ENCODE data around the gene ANAPC7.
"Not testable (repeated sequence)": the region's sequence is repeated elsewhere in the genome, so short reads cannot be mapped to it uniquely, and the experiment has no call there.

Gene ANAPC7

DNA sequence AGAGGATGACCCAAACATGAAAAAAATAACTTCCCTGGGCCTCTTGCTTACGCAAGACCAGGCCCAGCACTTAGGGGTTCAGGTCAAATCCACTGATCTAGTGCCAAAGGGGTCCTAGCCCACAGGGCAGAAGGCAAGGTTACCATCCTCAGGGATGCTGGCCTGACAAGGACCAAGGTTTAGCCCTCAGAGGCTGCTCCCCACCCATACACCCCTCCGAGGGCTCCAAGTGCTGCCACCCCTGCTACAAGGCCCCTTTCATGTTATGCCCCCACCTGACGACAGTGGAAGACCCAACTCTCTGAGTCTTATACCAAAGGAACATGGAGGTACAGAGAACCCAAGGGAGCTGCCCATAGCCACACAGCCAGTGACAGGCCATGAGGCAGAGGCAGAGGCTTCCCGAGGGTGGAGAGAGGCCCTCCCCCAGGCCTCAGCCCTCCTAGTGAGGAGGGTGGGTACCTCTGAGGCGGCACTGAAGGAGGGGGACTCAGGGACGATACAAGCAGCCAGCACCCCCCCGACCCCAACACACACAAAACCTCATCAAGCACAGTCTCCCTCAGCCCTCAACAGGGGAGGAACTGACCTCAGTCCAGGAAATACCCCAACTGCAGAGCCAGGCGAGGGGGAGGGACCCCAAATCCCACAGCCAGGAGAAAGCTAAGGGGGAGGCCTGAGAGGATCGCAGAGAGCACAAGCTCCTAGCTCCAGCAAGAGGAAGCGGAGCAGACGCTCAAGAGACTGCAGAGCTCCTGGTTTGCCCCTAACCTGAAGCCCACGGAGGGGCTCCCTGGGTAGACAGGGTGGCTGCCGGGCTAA, 37.0 kb downstream of the ANAPC7 start:
- Mint-ChIP-seq H3K27me3 (ENCODE audit: low read depth) (no peaks in the 10 kb centered on the region), H3K36me3 (ENCODE audit: low read depth) (no peaks in the 10 kb centered on the region), H3K27ac (no peak overlapping the region), H3K9me3 (no peaks in the 10 kb centered on the region), H3K4me3 (no peak overlapping the region), H3K4me1 (ENCODE audit: low read depth) (no peaks in the 10 kb centered on the region)

DNA sequence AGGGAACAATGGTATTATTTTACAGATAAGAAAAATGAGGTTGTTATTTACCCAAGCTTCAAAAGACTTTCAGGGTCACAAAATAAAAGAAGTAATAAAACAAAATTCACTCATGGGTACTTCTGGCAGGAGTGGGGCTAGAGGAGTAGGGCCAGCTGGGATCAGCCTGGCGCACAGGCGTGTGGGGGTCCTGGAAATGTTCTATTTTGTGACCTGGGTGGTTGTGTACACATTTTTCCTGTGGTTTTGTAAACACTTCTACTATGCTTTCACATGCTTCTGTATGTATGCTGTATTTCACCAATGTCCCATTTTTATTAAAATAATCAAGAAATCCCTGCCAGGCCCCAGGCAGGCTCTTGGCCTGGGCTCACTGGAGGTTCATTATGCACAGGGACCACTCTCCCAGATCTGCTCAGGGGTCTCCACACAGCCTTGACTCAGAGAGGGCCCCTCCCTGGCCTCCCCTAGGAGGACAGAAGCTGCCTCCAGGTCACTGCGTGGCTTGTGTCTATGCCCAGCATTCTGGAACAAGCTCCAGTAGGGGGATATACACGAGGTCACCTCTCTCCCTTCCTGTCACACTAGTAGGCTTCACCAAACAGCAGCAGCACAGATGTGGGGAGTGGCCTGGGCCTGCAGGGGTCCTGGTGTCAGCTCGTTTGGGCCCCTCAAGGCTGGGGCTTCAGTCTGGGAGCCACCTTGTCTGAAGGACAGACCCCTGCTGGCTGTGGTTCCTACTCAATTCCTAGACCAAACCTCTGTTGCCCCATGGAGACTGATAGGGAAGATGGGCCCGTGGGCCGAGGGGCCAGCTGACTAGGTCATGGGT, 37.8 kb downstream of the ANAPC7 start:
- Mint-ChIP-seq H3K27me3 (ENCODE audit: low read depth) (no peaks in the 10 kb centered on the region), H3K9me3 (no peaks in the 10 kb centered on the region), H3K36me3 (ENCODE audit: low read depth) (no peaks in the 10 kb centered on the region), H3K4me1 (ENCODE audit: low read depth) (no peaks in the 10 kb centered on the region), H3K27ac (no peak overlapping the region), H3K4me3 (no peak overlapping the region)

DNA sequence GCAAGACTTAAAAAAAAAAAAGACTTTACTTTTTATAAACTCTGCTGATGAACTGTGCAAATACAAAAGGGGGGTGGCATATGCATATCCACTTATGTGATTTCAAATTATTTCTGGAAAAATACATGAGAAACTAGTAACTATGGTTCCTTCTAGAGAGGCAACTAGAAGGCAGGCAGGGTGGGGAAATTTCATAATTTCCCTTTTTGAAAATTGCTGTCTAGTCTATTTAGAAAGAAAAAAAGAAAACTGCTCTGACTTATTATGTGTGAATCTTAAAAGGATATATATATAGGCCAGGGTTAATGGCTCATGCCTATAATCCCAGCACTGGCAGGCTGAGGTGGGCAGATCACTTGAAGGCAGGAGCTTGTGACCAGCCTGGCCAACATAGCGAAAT, 42.3 kb downstream of the ANAPC7 start:
- Mint-ChIP-seq H3K27ac (no peak overlapping the region), H3K4me3 (no peak overlapping the region), H3K9me3 (no peaks in the 10 kb centered on the region), H3K27me3 (ENCODE audit: low read depth) (no peaks in the 10 kb centered on the region), H3K4me1 (ENCODE audit: low read depth) (no peaks in the 10 kb centered on the region), H3K36me3 (ENCODE audit: low read depth) (no peaks in the 10 kb centered on the region)

DNA sequence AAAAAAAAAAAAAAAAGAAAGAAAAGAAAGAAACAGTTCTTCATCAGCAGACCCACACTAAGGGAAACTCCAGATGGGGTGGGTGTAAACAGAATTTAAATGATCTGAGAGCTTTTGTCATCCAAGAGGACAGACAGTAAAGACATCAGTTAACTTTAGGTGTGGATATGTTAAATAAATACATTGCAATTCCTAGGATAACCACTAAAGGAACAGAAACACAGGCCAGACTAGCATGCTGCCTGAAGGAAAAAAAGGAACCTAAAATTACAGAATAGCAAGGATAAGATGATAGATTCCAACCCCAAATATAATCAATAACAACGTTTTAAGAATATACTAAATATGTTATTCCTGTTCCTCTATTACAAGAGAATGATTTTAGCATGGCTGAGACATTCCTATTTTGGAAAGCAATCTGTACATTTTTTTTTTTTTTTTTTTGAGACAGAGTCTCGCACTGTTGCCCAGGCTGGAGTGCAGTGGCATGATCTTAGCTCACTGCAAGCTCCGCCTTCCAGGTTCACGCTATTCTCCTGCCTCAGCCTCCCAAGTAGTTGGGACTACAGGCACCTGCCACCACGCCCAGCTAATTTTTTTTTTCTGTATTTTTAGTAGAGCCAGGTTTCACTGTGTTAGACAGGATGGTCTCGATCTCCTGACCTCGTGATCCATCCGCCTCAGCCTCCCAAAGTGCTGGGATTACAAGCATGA, 45.0 kb downstream of the ANAPC7 start:
- not testable (repeated sequence) for H3K9me3 Mint-ChIP-seq

DNA sequence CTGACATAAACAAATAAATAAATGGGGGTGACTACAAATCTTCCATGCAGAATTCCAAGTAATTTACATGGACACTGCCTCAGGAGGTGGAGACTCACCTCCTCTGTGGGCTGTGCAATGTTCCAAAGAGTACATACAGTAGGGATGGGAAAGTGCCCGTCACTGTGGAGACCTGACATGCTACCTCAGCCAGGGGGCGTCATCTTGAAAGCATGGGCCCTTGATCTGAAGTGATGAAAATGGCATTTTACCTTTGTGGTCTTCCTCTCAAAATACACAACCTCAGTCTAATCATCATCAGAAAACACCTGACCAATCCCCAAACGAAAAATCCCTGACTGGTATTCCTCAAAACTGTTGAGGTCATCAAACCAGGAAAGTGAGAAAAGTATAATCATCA, 48.4 kb downstream of the ANAPC7 start:
- Mint-ChIP-seq H3K4me1 (ENCODE audit: low read depth) (peaks cover 18% of the 10 kb centered on the region), H3K36me3 (ENCODE audit: low read depth) (peaks cover 9% of the 10 kb centered on the region), H3K27me3 (ENCODE audit: low read depth) (no peaks in the 10 kb centered on the region), H3K9me3 (no peaks in the 10 kb centered on the region), H3K4me3 (no peak overlapping the region), H3K27ac (no peak overlapping the region)

More for the DNA sequence above, 45.0 kb downstream of the ANAPC7 start:
- H3K36me3 Mint-ChIP-seq (ENCODE audit: low read depth); H3K27me3 Mint-ChIP-seq (ENCODE audit: low read depth); H3K27ac Mint-ChIP-seq; H3K4me3 Mint-ChIP-seq: not testable (repeated sequence)
- peaks cover 14% of the 10 kb centered on the region for H3K4me1 Mint-ChIP-seq (ENCODE audit: low read depth)

DNA sequence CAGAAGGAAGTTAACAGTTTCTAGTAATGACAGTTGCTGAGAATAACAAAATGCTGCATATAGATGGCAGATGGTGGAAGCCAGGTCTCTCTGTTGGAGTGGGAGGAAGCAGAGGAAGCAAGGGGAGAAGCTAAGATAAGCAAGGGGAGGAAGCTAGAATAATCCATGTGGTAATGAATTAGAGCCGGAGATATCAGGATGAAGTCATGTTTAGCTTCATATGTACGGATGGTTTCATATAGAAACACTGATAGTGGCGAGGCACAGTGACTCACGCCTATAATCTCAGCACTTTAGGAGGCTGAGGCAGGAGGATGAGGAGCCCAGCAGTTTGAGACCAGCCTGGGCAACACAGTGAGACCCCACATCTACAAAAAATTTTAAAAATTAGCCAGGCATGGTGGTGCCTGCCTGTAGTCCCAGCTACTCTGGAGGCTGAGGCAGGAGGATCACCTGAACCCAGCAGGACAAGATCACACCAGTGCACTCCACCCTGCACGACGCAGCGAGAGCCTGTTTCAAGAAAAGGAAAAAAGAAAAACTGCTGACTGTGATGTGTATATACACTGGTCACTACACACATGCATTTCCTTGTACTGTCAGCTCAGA, 49.2 kb downstream of the ANAPC7 start:
- H3K9me3 Mint-ChIP-seq = no peaks in the 10 kb centered on the region
- H3K27me3 Mint-ChIP-seq (ENCODE audit: low read depth) = no peaks in the 10 kb centered on the region
- H3K36me3 Mint-ChIP-seq (ENCODE audit: low read depth) = peaks cover 9% of the 10 kb centered on the region
- H3K27ac Mint-ChIP-seq = no peak overlapping the region
- peaks cover 26% of the 10 kb centered on the region for H3K4me1 Mint-ChIP-seq (ENCODE audit: low read depth)
- no peak overlapping the region for H3K4me3 Mint-ChIP-seq

DNA sequence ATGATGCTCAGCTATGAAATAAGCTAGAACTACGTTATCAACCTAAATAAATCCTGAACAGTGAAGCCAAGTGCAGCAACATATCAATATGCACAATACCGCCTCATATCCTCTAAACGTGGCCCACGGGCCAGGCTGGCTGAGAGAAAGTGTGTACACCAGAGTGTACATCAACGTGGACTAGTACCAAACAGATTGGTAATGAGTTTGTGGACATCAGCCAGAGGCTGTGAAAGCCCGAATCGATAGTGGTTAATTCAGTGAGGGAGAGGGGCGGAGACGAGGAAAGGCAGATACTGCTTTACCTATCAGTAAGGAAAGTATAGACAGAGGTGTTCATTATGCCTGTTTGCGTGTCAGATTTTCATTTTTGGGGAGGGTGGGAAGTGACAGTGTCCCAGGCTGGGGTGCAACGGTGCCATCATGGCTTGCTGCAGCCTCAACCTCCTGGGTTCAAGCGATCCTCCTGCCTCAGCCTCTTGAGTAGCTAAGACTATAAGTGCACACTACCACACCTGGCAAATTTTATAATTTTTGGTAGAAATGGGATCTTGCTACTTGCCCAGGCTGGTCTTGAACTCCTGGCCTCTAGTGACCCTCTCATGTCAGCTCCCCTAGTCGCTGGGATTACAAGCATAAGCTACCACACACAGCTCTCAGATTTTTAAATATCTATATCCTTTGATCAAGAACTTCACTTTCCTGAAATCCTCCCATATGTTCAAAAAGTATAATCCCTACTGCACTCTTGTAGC, 50.1 kb downstream of the ANAPC7 start:
- no peak overlapping the region for H3K4me3 Mint-ChIP-seq
- no peaks in the 10 kb centered on the region for H3K9me3 Mint-ChIP-seq
- peaks cover 34% of the 10 kb centered on the region for H3K4me1 Mint-ChIP-seq (ENCODE audit: low read depth)
- no peak overlapping the region for H3K27ac Mint-ChIP-seq
- no peaks in the 10 kb centered on the region for H3K27me3 Mint-ChIP-seq (ENCODE audit: low read depth)
- peaks cover 10% of the 10 kb centered on the region for H3K36me3 Mint-ChIP-seq (ENCODE audit: low read depth)

DNA sequence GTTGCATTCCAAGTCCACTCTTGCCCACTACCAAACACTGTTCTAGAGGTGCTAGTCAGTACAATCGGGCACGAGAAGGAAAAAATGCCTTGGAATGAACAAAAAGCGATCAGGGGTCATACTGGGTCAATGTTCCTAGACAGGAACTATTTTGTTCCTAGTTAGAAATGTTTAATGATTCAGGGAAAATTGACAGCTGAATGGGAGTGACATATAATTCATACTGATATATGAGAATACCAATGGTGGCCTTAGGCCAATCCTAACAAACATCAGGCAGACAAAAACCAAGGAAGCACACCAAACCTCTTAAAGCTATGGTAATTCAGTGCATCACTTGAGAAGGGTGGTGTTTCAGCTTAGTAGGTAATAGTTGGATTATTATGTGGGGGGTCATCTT, 51.1 kb downstream of the ANAPC7 start:
- H3K9me3 Mint-ChIP-seq = no peaks in the 10 kb centered on the region
- peaks cover 39% of the 10 kb centered on the region for H3K4me1 Mint-ChIP-seq (ENCODE audit: low read depth)
- no peak overlapping the region for H3K4me3 Mint-ChIP-seq
- H3K27me3 Mint-ChIP-seq (ENCODE audit: low read depth) = no peaks in the 10 kb centered on the region
- no peak overlapping the region for H3K27ac Mint-ChIP-seq
- H3K36me3 Mint-ChIP-seq (ENCODE audit: low read depth) = peaks cover 16% of the 10 kb centered on the region

DNA sequence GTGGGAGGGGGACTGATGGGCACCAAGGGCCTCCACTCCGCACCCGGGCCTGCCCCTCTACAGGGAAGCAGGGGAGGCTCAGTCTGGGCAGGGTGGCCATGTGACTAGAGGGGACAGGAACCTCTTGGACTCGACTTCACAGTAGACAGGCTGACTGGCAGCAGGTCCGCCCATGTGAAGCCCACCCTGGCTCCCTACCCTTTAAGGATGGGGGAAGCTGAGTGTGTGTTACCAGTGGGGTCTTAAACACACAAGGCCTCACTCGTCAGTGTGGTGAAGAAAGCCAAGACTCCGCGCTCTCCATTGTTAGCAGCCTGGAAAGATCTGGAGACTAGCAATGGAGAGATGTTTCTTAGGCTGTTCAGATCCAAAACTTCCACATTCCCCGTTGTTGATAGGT, 52.4 kb downstream of the ANAPC7 start:
- H3K27me3 Mint-ChIP-seq (ENCODE audit: low read depth) = no peaks in the 10 kb centered on the region
- no peaks in the 10 kb centered on the region for H3K9me3 Mint-ChIP-seq
- H3K27ac Mint-ChIP-seq = no peak overlapping the region
- no peak overlapping the region for H3K4me3 Mint-ChIP-seq
- H3K4me1 Mint-ChIP-seq (ENCODE audit: low read depth) = peaks cover 42% of the 10 kb centered on the region
- H3K36me3 Mint-ChIP-seq (ENCODE audit: low read depth) = peaks cover 24% of the 10 kb centered on the region

DNA sequence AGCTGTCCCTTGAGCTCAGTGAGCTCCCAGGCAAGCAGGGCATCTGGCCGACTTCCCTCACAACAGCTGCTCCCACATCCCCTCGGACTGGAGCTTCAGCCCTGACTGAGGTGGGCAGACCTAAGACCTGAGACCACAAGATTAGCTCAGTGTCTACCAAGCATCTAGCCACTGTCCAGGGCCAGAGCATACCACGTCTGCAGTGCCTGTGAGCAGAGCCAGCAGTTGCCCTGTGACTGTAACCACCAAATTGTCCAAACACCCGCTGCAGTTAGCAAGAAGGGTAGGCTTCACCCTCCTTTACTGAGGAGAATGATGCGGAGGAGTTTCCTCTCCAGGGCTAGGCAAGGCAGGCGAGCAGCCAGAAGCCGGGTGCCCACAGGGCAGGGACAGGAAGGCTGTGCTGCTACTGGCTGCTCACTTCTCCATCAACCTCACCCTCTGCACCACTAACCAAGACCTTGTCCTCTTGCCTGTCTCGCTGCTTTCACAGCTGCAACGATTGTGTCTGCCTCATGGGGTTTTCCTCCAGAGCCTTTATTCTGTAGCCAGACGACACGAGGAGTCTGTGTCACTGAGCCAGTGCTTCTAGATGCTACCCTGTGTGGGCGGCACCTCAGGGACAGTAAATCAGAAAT, 53.9 kb downstream of the ANAPC7 start:
- Mint-ChIP-seq H3K27ac (peak overlapping the region; percentile 76), H3K4me3 (peak overlapping the region; percentile 49), H3K36me3 (ENCODE audit: low read depth) (peaks cover 35% of the 10 kb centered on the region), H3K9me3 (no peaks in the 10 kb centered on the region), H3K4me1 (ENCODE audit: low read depth) (peaks cover 36% of the 10 kb centered on the region), H3K27me3 (ENCODE audit: low read depth) (no peaks in the 10 kb centered on the region)

DNA sequence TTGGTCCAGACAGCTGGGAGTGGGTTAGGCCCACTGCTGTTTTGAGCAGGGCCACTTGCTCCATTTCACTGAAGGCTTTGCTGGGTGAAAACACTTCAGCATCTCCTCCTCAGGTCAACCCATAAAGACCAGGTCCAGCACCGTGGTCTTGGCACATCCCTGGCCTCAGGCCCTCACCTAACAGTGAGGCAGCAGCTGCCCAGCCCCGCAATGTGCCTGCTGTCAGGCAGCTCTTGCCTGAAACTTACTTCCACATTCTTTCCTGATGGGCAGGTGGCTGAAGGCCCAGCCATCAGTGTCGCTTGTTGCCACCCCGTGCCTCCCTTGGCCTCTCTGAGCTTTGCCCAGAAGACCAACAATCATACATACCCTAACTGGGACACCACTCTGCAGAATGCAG, 54.4 kb downstream of the ANAPC7 start:
- Mint-ChIP-seq H3K36me3 (ENCODE audit: low read depth) (peaks cover 41% of the 10 kb centered on the region), H3K4me1 (ENCODE audit: low read depth) (peaks cover 32% of the 10 kb centered on the region), H3K27me3 (ENCODE audit: low read depth) (no peaks in the 10 kb centered on the region), H3K4me3 (peak overlapping the region; percentile 49), H3K27ac (peak overlapping the region; percentile 76), H3K9me3 (no peaks in the 10 kb centered on the region)

DNA sequence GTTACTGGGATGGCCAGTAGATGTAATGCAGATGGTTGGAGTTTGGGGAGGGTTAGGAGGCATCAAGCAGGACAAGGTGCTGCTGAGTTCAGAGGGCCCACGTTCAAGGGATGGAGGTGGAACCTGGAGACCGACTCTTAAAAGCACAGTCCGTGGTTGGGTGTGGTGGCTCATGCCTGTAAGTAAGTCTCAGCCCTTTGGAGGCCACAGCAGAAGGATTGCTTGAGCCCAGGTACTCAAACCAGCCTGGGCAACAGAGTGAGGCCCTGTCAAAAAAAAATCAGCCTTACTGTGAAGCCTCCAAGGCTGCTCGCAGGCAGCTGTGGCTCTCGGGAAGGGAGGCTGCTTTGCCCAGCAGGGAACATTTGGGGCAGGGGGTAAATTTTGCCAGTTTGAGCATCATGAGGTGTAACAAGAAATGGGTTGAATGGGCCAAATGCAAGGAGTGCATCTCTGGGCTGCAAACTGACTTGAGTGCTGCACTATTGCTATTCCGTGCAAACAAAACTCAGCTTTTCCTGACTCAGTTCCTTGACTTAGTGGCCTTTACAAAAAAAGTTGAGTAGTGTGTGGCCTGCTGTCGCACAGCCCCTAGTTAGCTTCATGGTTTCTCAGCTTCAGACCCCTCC, 55.0 kb downstream of the ANAPC7 start:
- H3K9me3 Mint-ChIP-seq = no peaks in the 10 kb centered on the region
- H3K4me3 Mint-ChIP-seq = no peak overlapping the region
- peaks cover 44% of the 10 kb centered on the region for H3K36me3 Mint-ChIP-seq (ENCODE audit: low read depth)
- H3K4me1 Mint-ChIP-seq (ENCODE audit: low read depth) = peaks cover 29% of the 10 kb centered on the region
- H3K27ac Mint-ChIP-seq = peak overlapping the region; percentile 36
- no peaks in the 10 kb centered on the region for H3K27me3 Mint-ChIP-seq (ENCODE audit: low read depth)

DNA sequence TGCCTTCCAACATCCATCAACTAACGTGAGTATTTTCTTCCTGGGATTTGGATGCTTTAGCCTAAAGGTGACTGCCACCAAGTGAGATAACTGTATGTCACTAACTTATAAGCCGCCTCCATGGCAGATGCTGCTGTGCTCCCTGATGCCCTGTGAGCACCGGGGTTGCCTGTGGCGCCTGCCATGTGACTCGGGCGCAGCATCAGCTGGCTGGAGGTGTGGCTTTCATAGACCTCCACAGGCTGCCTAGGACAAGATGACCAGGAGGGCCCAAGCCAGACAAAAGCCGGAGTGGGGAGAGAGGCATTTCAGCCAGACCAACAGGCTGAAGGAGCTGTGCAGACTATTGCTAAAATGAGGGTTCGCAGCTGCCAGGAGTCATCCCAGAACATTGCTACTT, 55.7 kb downstream of the ANAPC7 start:
- H3K4me3 Mint-ChIP-seq = no peak overlapping the region
- peaks cover 29% of the 10 kb centered on the region for H3K4me1 Mint-ChIP-seq (ENCODE audit: low read depth)
- H3K9me3 Mint-ChIP-seq = no peaks in the 10 kb centered on the region
- H3K27ac Mint-ChIP-seq = no peak overlapping the region
- H3K36me3 Mint-ChIP-seq (ENCODE audit: low read depth) = peaks cover 49% of the 10 kb centered on the region
- no peaks in the 10 kb centered on the region for H3K27me3 Mint-ChIP-seq (ENCODE audit: low read depth)
